ENCODE results near the gene SCAMP2.

SCAMP2 gene

GRCh38 chr15:74831813-74832495, 41.2 kb downstream of the SCAMP2 start:
- TF ChIP-seq NFIC (IDR thresholded peaks at IDR 0.05) (peak; percentile 53), YY1 (IDR thresholded peaks at IDR 0.05; ENCODE audit: low read depth) (no peak)

GRCh38 chr15:74830868-74831267, 42.3 kb downstream of the SCAMP2 start:
- TF ChIP-seq TAF1 (IDR thresholded peaks at IDR 0.05; ENCODE audit: low read depth) (no peak), YY1 (IDR thresholded peaks at IDR 0.05; ENCODE audit: low read depth) (no peak), REST (IDR thresholded peaks at IDR 0.05; ENCODE audit: low read depth) (no peak), EGR1 (IDR thresholded peaks at IDR 0.05) (no peak), CEBPB (IDR thresholded peaks at IDR 0.05) (no peak), USF1 (IDR thresholded peaks at IDR 0.05) (no peak), MAX (IDR thresholded peaks at IDR 0.05) (no peak), TCF12 (IDR thresholded peaks at IDR 0.05; ENCODE audit: low read depth) (no peak), CREB1 (IDR thresholded peaks at IDR 0.05; ENCODE audit: low read depth) (no peak), EP300 (IDR thresholded peaks at IDR 0.05; ENCODE audit: borderline replicate concordance) (no peak), TEAD4 (IDR thresholded peaks at IDR 0.05) (no peak)

- TF ChIP-seq FOXM1 (IDR thresholded peaks at IDR 0.05; ENCODE audit: borderline replicate concordance, low read depth) (no peak), NFIC (IDR thresholded peaks at IDR 0.05) (no peak), EGR1 (IDR thresholded peaks at IDR 0.05) (no peak), TEAD4 (IDR thresholded peaks at IDR 0.05) (no peak), ZBTB7A (IDR thresholded peaks at IDR 0.05; ENCODE audit: low read depth) (no peak), EP300 (IDR thresholded peaks at IDR 0.05; ENCODE audit: borderline replicate concordance) (no peak), MAX (IDR thresholded peaks at IDR 0.05) (no peak), TCF12 (IDR thresholded peaks at IDR 0.05; ENCODE audit: low read depth) (no peak), TAF1 (IDR thresholded peaks at IDR 0.05; ENCODE audit: low read depth) (no peak), USF1 (IDR thresholded peaks at IDR 0.05) (no peak), RAD21 (IDR thresholded peaks at IDR 0.05; ENCODE audit: low read depth) (no peak), CEBPB (IDR thresholded peaks at IDR 0.05) (no peak), REST (IDR thresholded peaks at IDR 0.05; ENCODE audit: low read depth) (no peak), CREB1 (IDR thresholded peaks at IDR 0.05; ENCODE audit: low read depth) (no peak), YY1 (IDR thresholded peaks at IDR 0.05; ENCODE audit: low read depth) (no peak)
These were observed 43.2 kb downstream of the SCAMP2 start for GRCh38 chr15:74829991-74830390.

- TF ChIP-seq RAD21 (IDR thresholded peaks at IDR 0.05; ENCODE audit: low read depth) = no peak
- no peak for TF ChIP-seq TCF12 (IDR thresholded peaks at IDR 0.05; ENCODE audit: low read depth)
- TF ChIP-seq YY1 (IDR thresholded peaks at IDR 0.05; ENCODE audit: low read depth) = no peak
- no peak for TF ChIP-seq EP300 (IDR thresholded peaks at IDR 0.05; ENCODE audit: borderline replicate concordance)
- no peak for TF ChIP-seq EGR1 (IDR thresholded peaks at IDR 0.05)
- TF ChIP-seq ZBTB7A (IDR thresholded peaks at IDR 0.05; ENCODE audit: low read depth) = no peak
- TF ChIP-seq FOXM1 (IDR thresholded peaks at IDR 0.05; ENCODE audit: borderline replicate concordance, low read depth) = no peak
- no peak for TF ChIP-seq MAX (IDR thresholded peaks at IDR 0.05)
- TF ChIP-seq TAF1 (IDR thresholded peaks at IDR 0.05; ENCODE audit: low read depth) = no peak
- no peak for TF ChIP-seq NFIC (IDR thresholded peaks at IDR 0.05)
- no peak for TF ChIP-seq USF1 (IDR thresholded peaks at IDR 0.05)
These were observed 43.7 kb downstream of the SCAMP2 start for GRCh38 chr15:74829486-74829885.

GRCh38 chr15:74828835-74829234, 44.3 kb downstream of the SCAMP2 start:
- TF ChIP-seq YY1 (IDR thresholded peaks at IDR 0.05; ENCODE audit: low read depth) (no peak), FOXM1 (IDR thresholded peaks at IDR 0.05; ENCODE audit: borderline replicate concordance, low read depth) (no peak), ZBTB7A (IDR thresholded peaks at IDR 0.05; ENCODE audit: low read depth) (no peak), USF1 (IDR thresholded peaks at IDR 0.05) (no peak), EP300 (IDR thresholded peaks at IDR 0.05; ENCODE audit: borderline replicate concordance) (no peak), RAD21 (IDR thresholded peaks at IDR 0.05; ENCODE audit: low read depth) (no peak), CREB1 (IDR thresholded peaks at IDR 0.05; ENCODE audit: low read depth) (no peak), REST (IDR thresholded peaks at IDR 0.05; ENCODE audit: low read depth) (no peak), NFIC (IDR thresholded peaks at IDR 0.05) (no peak), TCF12 (IDR thresholded peaks at IDR 0.05; ENCODE audit: low read depth) (no peak), MAX (IDR thresholded peaks at IDR 0.05) (no peak), EGR1 (IDR thresholded peaks at IDR 0.05) (no peak), CEBPB (IDR thresholded peaks at IDR 0.05) (no peak), TEAD4 (IDR thresholded peaks at IDR 0.05) (no peak), TAF1 (IDR thresholded peaks at IDR 0.05; ENCODE audit: low read depth) (no peak)

All from Ishikawa (cell line).